B cell (primary cell): ENCODE measurements around the gene NFE2. TPM values are rescaled to one million over a fixed set of nuclear protein-coding genes. Genes with fewer than 3 reads are reported as not detected.

ENCODE experiments used
- ATAC-seq: fragments of 200-7000 bp; cut with Tn5 transposase; one replicate; pipeline ENCODE4 v1.10.0; 2021; ENCODE audit warnings: low read depth, mild to moderate bottlenecking, moderate number of reproducible peaks, moderate library complexity
- CTCF ChIA-PET: fragments of 350-600 bp; sonication (Branson Sonifier 250); formaldehyde crosslinking; loops from one replicate; lab custom pipeline; 2021; ENCODE audit warnings: antibody characterized with exemption, inconsistent platforms; lab: Charles Lee
- POLR2A ChIA-PET: fragments of 350-600 bp; sonication (Branson Sonifier 250); formaldehyde crosslinking; loops from one replicate; lab custom pipeline; 2021; ENCODE audit warnings: antibody characterized with exemption; lab: Charles Lee
- DNase-seq: peaks from one replicate; pipeline ENCODE4 v3.0.0; 2013
- H2AFZ ChIP-seq: 2 replicates; pipeline ENCODE4 v1.6.1; 2012; ENCODE audit warnings: mild to moderate bottlenecking, low read depth, low read length; ENCODE audit not compliant: insufficient read depth, poor library complexity, severe bottlenecking
- H3K27ac ChIP-seq, 2 donors: 1 replicate in 1 of 2; 2 replicates in 1 of 2; pipeline ENCODE4 v1.5.1; 2012 to 2013; ENCODE audit warnings: low read length in 2 of 2, mild to moderate bottlenecking in 2 of 2, moderate library complexity in 1 of 2
- H3K27me3 ChIP-seq, 4 experiments: fragments of 200-600 bp in 1 of 4; sonication (generic) in 1 of 4; replicated peaks in 1 of 4; 1 replicate in 2 of 4; 2 replicates in 2 of 4; pipeline versions ENCODE4 v1.6.1 to v1.7.0; 2013 to 2016; ENCODE audit warnings: low read length in 3 of 4, mild to moderate bottlenecking in 2 of 4, mixed read lengths in 1 of 4, moderate library complexity in 1 of 4; ENCODE audit not compliant: insufficient read depth in 4 of 4, control insufficient read depth in 3 of 4; ENCODE audit errors: control extremely low read depth in 1 of 4
- H3K36me3 ChIP-seq, 2 experiments: replicated peaks in 1 of 2; 1 replicate in 1 of 2; 2 replicates in 1 of 2; pipeline versions ENCODE4 v1.6.1 to v1.7.1; 2013; ENCODE audit warnings: low read length in 1 of 2; ENCODE audit not compliant: insufficient read depth in 2 of 2, control insufficient read depth in 1 of 2; ENCODE audit errors: control extremely low read depth in 1 of 2, extremely low read depth in 1 of 2
- H3K4me1 ChIP-seq, 2 donors: fragments of 200-600 bp in 1 of 2; sonication (generic) in 1 of 2; 1 replicate in 1 of 2; 2 replicates in 1 of 2; pipeline versions ENCODE4 v1.5.1 to v1.6.1; 2013 to 2017; ENCODE audit warnings: low read length in 2 of 2; ENCODE audit not compliant: control insufficient read depth in 2 of 2, insufficient read depth in 2 of 2
- H3K4me2 ChIP-seq: replicated peaks from 2 replicates; pipeline ENCODE3; 2012; ENCODE audit warnings: mild to moderate bottlenecking, low read depth, low read length; ENCODE audit not compliant: poor library complexity, severe bottlenecking
- H3K4me3 ChIP-seq, 5 experiments: fragments of 200-600 bp in 1 of 5; sonication (generic) in 1 of 5; 1 replicate in 3 of 5; 2 replicates in 2 of 5; pipeline versions ENCODE4 v1.5.1 to v1.7.0; 2011 to 2016; ENCODE audit warnings: low read length in 4 of 5, mild to moderate bottlenecking in 4 of 5, low read depth in 2 of 5, control low read depth in 1 of 5, moderate library complexity in 1 of 5; ENCODE audit not compliant: insufficient read depth in 1 of 5; ENCODE audit errors: control extremely low read depth in 1 of 5, extremely low read depth in 1 of 5
- H3K79me2 ChIP-seq: fragments of 200-600 bp; sonication (generic); one replicate; pipeline ENCODE4 v1.6.0; 2016; ENCODE audit warnings: low read length; ENCODE audit not compliant: control insufficient read depth, insufficient read depth
- H3K9ac ChIP-seq: fragments of 200-600 bp; sonication (generic); 2 replicates; pipeline ENCODE4 v1.6.1; 2017; ENCODE audit warnings: mild to moderate bottlenecking, low read length, moderate library complexity
- H3K9me3 ChIP-seq, 3 donors: one replicate each; pipeline versions ENCODE4 v1.6.1 to v1.7.1; 2013; ENCODE audit warnings: low read length in 2 of 3; ENCODE audit not compliant: control insufficient read depth in 2 of 3, insufficient read depth in 1 of 3; ENCODE audit errors: control extremely low read depth in 1 of 3
- H4K20me1 ChIP-seq: 2 replicates; pipeline ENCODE4 v1.6.0; 2012; ENCODE audit warnings: mild to moderate bottlenecking, low read length; ENCODE audit not compliant: insufficient read depth, control insufficient read depth, poor library complexity, severe bottlenecking
- H3K27ac Mint-ChIP-seq: one replicate; pipeline ENCODE4 v1.8.0; 2021; ENCODE audit warnings: mixed read lengths
- H3K27me3 Mint-ChIP-seq: one replicate; pipeline ENCODE4 v1.8.0; 2021; ENCODE audit warnings: mixed read lengths
- H3K4me1 Mint-ChIP-seq: one replicate; pipeline ENCODE4 v1.8.0; 2021; ENCODE audit warnings: mixed read lengths
- H3K4me3 Mint-ChIP-seq: one replicate; pipeline ENCODE4 v1.8.0; 2021; ENCODE audit warnings: mixed read lengths
- H3K9me3 Mint-ChIP-seq: one replicate; pipeline ENCODE4 v1.8.0; 2022; ENCODE audit warnings: mixed read lengths; ENCODE audit not compliant: insufficient read depth
- EZH2 ChIP-seq: IDR thresholded peaks from 2 replicates; pipeline ENCODE4 v1.6.1; 2012; ENCODE audit warnings: borderline replicate concordance, low read depth, mild to moderate bottlenecking, moderate library complexity, low read length; ENCODE audit not compliant: insufficient read depth, poor library complexity, severe bottlenecking
- WGBS: methylation state at CpG from one replicate; pipeline ENCODE4 v1.1.5; 2013; ENCODE audit warnings: missing lambda C conversion rate; ENCODE audit not compliant: insufficient coverage; 5-methylcytosine and 5-hydroxymethylcytosine counted together
- intact Hi-C: fragments of 100-400 bp; cut with micrococcal nuclease; formaldehyde crosslinking; loops from one replicate; pipeline ENCODE4 v1.10.0; 2022
- polyA plus RNA-seq: library from polyadenylated mRNA; depleted of rRNA; stranded (reverse); fragments of >200 nt; gene quantifications from 2 replicates; pipeline ENCODE4 v1.2.3, GENCODE V29; 2012
- total RNA-seq, 2 donors: library from RNA; stranded (reverse); fragments of 120-200 nt in 1 of 2; gene quantifications; 1 replicate in 1 of 2; 2 replicates in 1 of 2; pipeline versions ENCODE4 v1.2.3 to v1.2.4, GENCODE V29; 2013 to 2022
- TF ChIP-seq, protein P1 (sequence below): fragments of 200-600 bp; IDR thresholded peaks from one replicate; pipeline ENCODE4 v1.8.0; 2022; ENCODE audit warnings: antibody characterized with exemption, mild to moderate bottlenecking

The NFE2 gene
- total and polyA plus RNA-seq, 2 donors (not counting 1 experiment from before 2014, with no cell fraction given) = 0.60 TPM; not detected in 1

DNA sequence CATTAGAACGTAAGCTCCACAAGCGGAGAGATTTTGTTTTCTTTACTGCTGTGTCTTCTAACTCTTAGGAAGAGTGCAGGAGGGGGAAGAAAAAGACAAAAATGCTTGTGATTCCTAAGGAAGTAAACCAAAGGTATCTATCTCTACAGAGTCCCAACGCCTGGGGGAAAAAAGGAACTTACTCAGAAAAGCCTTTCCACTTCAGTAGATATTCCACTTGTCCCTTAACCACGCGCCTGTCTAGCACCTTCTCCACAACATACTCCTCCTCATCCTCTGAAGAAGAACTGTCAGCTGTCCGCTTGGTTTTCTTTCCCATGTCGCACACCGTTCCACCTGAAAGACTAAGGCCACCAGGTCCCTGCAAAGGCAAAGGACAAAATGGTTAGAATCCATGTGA is 43.5 kb downstream of the NFE2 start:
- H3K9ac ChIP-seq = no peak overlapping the region
- no peaks in the 10 kb centered on the region for H4K20me1 ChIP-seq
- H3K27ac ChIP-seq = no peak overlapping the region
- intact Hi-C loops = no loop called here
- TF ChIP-seq, protein P1, sequence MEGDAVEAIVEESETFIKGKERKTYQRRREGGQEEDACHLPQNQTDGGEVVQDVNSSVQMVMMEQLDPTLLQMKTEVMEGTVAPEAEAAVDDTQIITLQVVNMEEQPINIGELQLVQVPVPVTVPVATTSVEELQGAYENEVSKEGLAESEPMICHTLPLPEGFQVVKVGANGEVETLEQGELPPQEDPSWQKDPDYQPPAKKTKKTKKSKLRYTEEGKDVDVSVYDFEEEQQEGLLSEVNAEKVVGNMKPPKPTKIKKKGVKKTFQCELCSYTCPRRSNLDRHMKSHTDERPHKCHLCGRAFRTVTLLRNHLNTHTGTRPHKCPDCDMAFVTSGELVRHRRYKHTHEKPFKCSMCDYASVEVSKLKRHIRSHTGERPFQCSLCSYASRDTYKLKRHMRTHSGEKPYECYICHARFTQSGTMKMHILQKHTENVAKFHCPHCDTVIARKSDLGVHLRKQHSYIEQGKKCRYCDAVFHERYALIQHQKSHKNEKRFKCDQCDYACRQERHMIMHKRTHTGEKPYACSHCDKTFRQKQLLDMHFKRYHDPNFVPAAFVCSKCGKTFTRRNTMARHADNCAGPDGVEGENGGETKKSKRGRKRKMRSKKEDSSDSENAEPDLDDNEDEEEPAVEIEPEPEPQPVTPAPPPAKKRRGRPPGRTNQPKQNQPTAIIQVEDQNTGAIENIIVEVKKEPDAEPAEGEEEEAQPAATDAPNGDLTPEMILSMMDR = no peak
- no peak for TF ChIP-seq EZH2
- H3K4me1 ChIP-seq = peaks cover 17 to 23% of the 10 kb centered on the region in 2 donors
- no peaks in the 10 kb centered on the region for H3K27me3 ChIP-seq
- H3K27ac Mint-ChIP-seq = no peak overlapping the region
- no peak overlapping the region for H3K4me2 ChIP-seq
- H2AFZ ChIP-seq = no peak overlapping the region
- ChIA-PET POLR2A (no interaction called here), CTCF (interaction anchor here (0.5 kb wide), 1 partner anchor 69 kb away, joined by 4 read pairs; no protein-coding TSS in a partner anchor)
- H3K4me3 Mint-ChIP-seq = no peak overlapping the region
- H3K79me2 ChIP-seq = peaks cover 49% of the 10 kb centered on the region
- H3K4me3 ChIP-seq = no peak overlapping the region
- no peak for ATAC-seq
- 41% methylated on average over 3 of the region's 8 CpGs for WGBS
- no peaks in the 10 kb centered on the region for H3K9me3 Mint-ChIP-seq
- DNase-seq = no peak
- H3K27me3 Mint-ChIP-seq = no peaks in the 10 kb centered on the region
- H3K4me1 Mint-ChIP-seq = peaks cover 26% of the 10 kb centered on the region
- H3K9me3 ChIP-seq = no peaks in the 10 kb centered on the region
- peaks cover 6 to 23% of the 10 kb centered on the region in 2 experiments for H3K36me3 ChIP-seq

DNA sequence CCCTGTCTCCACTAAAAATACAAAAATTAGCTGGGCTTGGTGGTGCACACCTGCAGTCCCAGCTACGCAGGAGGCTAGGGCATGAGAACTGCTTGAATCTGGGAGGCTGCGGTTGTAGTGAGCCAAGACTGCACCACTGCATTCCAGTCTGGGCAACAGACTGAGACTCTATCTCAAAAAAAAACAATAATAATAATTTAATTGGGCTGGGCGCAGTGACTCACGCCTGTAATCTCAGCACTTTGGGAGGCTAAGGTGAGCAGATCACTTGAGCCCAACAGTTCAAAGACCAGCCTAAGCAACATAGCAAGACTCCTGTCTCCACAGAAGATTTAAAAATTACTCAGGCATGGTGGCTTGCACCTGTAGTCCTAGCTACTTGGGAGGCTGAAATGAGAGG is 47.6 kb downstream of the NFE2 start:
- Mint-ChIP-seq H3K4me1 (peaks cover 8% of the 10 kb centered on the region), H3K4me3 (no peak overlapping the region), H3K9me3 (no peaks in the 10 kb centered on the region), H3K27ac (no peak overlapping the region), H3K27me3 (no peaks in the 10 kb centered on the region)
- no peak for ATAC-seq
- ChIA-PET CTCF (interaction anchor here (0.7 to 6.5 kb wide), 10 partner anchors 11 to 268 kb away, joined by 3 to 46 read pairs (median 4); partner anchors contain the start of genes CBX5 and HNRNPA1), POLR2A (interaction anchor here (0.7 to 1.5 kb wide), 2 partner anchors 27 to 641 kb away, joined by 6 read pairs; partner anchors contain the start of genes CBX5 and HNRNPA1)
- H3K9ac ChIP-seq = no peak overlapping the region
- no peak overlapping the region for H2AFZ ChIP-seq
- 100% methylated on average over 2 of the region's 4 CpGs for WGBS
- H3K4me2 ChIP-seq = no peak overlapping the region
- no peaks in the 10 kb centered on the region for H3K27me3 ChIP-seq
- H3K9me3 ChIP-seq = no peaks in the 10 kb centered on the region
- peaks cover 0 to 4% of the 10 kb centered on the region in 2 donors for H3K4me1 ChIP-seq
- no peak overlapping the region for H3K4me3 ChIP-seq
- no peak for DNase-seq
- H4K20me1 ChIP-seq = no peaks in the 10 kb centered on the region
- intact Hi-C loops = no loop called here
- H3K36me3 ChIP-seq = peaks cover 9 to 39% of the 10 kb centered on the region in 2 experiments
- TF ChIP-seq, protein P1 = no peak
- TF ChIP-seq EZH2 = no peak
- H3K27ac ChIP-seq = no peak overlapping the region
- H3K79me2 ChIP-seq = peaks cover 34% of the 10 kb centered on the region
